ENCODE measurements around the gene MEIOB.

The MEIOB gene

DNA sequence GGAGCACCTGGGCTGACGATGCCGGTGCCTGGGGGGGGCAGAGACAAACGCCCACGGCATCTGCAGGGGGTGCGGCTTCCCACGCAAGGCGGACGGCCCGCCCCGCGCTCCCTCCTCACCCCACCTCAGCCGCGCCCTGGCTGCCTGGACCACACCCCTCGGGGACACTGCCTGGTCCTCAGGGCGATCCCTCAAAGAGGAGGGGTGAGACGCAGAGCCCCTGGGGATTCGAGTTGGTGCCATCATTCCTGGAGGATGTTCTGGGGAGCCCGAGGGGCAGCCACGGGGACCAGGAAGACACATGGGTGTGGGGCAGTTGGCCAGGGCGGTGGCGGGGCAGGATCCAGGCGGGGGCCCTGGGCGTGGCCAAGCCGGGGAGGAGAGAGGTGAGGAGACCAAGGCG is 82.3 kb downstream of the MEIOB start:
- no peak for DNase-seq (ENCODE audit: low read depth)
- TF ChIP-seq, protein P1, sequence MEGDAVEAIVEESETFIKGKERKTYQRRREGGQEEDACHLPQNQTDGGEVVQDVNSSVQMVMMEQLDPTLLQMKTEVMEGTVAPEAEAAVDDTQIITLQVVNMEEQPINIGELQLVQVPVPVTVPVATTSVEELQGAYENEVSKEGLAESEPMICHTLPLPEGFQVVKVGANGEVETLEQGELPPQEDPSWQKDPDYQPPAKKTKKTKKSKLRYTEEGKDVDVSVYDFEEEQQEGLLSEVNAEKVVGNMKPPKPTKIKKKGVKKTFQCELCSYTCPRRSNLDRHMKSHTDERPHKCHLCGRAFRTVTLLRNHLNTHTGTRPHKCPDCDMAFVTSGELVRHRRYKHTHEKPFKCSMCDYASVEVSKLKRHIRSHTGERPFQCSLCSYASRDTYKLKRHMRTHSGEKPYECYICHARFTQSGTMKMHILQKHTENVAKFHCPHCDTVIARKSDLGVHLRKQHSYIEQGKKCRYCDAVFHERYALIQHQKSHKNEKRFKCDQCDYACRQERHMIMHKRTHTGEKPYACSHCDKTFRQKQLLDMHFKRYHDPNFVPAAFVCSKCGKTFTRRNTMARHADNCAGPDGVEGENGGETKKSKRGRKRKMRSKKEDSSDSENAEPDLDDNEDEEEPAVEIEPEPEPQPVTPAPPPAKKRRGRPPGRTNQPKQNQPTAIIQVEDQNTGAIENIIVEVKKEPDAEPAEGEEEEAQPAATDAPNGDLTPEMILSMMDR (conservative IDR thresholded peaks at IDR 0.05; ENCODE audit: low read depth, low read length), result no peak
- no peak overlapping the region for H3K4me3 ChIP-seq (ENCODE audit: low read depth, low read length)

DNA sequence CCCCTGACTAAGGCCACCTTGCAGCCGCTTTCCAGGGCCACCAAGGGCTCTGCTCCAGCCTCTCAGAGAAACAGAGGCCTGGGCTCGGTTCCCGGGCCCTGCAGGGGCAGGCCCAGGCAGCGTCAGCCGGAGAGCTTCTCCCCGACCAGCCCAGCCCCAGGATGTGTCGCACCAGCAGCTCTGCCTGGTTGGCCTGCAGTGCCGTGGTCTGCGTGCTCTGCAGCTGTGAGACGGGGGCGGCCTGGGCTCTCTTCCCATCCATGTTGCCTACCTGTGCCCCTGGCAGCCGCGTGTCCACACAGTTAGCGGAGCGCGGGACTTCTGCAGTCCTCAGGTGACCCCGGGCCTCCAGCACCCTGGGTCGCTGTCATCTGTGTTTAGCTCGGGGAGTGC is 83.3 kb downstream of the MEIOB start:
- DNase-seq (ENCODE audit: low read depth), result no peak
- H3K4me3 ChIP-seq (ENCODE audit: low read depth, low read length), result no peak overlapping the region
- TF ChIP-seq, protein P1 (conservative IDR thresholded peaks at IDR 0.05; ENCODE audit: low read depth, low read length), result no peak

DNA sequence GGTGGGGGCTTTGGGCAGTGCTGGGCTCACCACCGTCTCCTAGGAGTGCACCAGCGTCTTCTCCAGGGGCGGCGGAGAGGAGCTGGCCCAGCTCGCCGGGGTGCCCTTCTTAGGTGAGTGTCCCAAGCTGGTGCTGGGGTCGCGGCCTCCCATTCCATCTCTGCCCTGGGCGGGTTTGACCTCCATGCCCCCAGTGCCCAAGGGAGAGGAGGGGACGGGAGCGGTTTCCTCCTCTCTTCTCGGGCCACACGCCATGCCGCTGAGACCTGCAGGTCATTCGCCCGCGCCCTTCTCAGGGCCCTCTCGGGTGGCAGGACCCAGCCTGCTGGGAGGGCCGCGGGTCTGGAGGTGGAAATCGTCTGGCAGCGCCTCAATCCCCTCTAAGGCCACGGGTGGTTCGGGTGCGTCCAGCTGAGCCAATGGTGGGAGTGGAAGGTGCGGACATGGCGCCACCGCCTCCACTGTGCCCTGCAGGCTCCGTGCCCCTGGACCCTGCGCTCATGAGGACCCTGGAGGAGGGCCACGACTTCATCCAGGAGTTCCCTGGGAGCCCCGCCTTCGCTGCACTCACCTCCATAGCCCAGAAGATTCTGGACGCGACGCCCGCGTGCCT is 83.8 kb downstream of the MEIOB start:
- H3K4me3 ChIP-seq (ENCODE audit: low read depth, low read length), result no peak overlapping the region
- DNase-seq (ENCODE audit: low read depth), result no peak
- TF ChIP-seq, protein P1 (conservative IDR thresholded peaks at IDR 0.05; ENCODE audit: low read depth, low read length), result no peak

DNA sequence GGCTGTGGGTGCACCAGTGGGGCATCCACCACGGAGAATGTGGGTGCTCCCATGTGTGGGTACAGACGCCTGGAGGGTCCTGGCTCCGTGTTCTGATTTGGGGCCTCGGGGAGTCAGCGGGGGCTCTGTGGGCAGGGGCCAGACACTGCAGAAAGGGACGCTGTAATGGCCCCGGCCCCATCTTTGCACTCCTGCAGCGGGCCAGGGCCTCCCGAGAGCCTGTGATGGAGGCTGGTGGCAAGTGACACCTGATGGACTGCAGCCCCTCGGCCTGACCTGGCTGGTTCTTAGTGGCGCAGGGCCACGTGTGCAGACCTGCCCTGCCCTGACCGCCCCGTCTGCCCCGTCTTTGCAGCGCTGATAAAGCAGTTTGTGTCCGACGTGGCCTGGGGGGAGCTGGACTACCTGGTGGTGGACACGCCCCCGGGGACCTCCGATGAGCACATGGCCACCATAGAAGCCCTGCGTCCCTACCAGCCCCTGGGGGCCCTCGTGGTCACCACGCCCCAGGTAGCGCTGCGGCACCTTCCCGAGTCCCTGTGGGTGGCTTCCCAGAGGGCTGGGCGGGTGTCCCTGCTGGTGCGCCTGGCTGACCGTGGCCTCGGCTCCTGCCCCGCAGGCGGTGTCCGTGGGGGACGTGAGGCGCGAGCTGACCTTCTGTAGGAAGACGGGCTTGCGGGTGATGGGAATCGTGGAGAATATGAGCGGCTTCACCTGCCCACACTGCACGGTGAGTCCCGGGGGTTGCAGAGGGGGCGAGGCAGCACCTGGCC is 84.5 kb downstream of the MEIOB start:
- no peak overlapping the region for H3K4me3 ChIP-seq (ENCODE audit: low read depth, low read length)
- TF ChIP-seq, protein P1 (conservative IDR thresholded peaks at IDR 0.05; ENCODE audit: low read depth, low read length), result no peak
- no peak for DNase-seq (ENCODE audit: low read depth)

DNA sequence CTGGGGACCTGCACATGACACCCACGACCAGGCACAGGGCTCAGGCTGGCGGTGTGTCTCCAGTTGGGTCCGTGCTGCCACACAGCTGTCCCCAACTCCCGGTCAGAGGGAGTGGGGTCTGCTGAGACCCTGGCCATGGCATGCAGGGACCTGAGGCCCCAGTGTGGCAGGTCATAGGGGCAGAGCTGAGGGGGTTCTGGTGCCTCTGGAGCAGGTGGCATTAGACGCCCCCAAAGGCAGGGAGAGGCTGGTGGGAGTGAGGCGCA is 85.0 kb downstream of the MEIOB start:
- TF ChIP-seq, protein P1 (conservative IDR thresholded peaks at IDR 0.05; ENCODE audit: low read depth, low read length), result no peak
- no peak for DNase-seq (ENCODE audit: low read depth)
- H3K4me3 ChIP-seq (ENCODE audit: low read depth, low read length), result no peak overlapping the region

DNA sequence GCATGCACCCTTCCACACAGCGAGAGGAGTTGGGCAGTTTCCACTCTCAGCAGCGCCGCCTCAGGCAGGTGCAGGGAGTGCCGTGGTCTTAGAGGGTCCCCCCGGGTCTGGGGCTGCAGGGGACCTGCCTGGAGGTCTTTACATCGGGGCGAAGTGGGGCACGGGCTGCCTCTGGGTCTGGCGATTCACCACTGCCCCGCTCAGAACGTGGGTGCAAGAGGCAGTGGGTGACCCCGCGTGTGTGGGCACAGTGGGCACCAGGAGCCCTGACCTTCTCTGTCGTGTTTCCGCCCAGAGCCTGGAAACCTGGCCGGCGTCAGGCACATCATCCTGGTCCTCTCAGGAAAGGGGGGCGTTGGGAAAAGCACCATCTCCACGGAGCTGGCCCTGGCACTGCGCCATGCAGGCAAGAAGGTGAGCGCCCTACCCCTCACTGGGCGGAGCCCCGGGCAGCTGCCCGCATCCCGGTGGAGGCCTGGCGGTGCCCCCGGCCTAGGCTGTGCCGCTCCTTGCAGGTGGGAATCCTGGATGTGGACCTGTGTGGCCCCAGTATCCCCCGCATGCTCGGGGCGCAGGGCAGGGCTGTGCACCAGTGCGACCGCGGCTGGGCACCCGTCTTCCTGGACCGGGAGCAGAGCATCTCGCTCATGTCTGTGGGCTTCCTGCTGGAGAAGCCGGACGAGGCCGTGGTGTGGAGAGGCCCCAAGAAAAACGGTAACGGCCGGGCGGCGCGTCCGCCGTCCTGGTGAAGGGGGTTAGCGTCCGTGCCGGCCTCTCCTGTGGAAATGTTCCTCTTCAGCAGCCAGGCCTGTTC is 85.5 kb downstream of the MEIOB start:
- TF ChIP-seq, protein P1 (conservative IDR thresholded peaks at IDR 0.05; ENCODE audit: low read depth, low read length), result peak; percentile 10
- no peak for DNase-seq (ENCODE audit: low read depth)

More for the DNA sequence above, 85.5 kb downstream of the MEIOB start:
- no peak overlapping the region for H3K4me3 ChIP-seq (ENCODE audit: low read depth, low read length)

All from choroid plexus epithelial cell (primary cell).